Fibroblast of mammary gland (primary cell): Measurements from ENCODE around the gene PAEP.

ENCODE experiments used
- DNase-seq: peaks from one replicate; pipeline ENCODE4 v3.0.0-alpha.2; 2010; ENCODE audit warnings: low read depth
- H3K4me3 ChIP-seq: 2 replicates; pipeline ENCODE4 v1.5.1; 2011; ENCODE audit warnings: low read depth, mild to moderate bottlenecking, low read length, moderate library complexity; ENCODE audit not compliant: control insufficient read depth
- CTCF ChIP-seq: conservative IDR thresholded peaks from 2 replicates; pipeline ENCODE4 v1.5.1; 2011; ENCODE audit warnings: low read depth, low read length, inconsistent platforms; ENCODE audit not compliant: control insufficient read depth, insufficient read depth

Gene PAEP

GRCh38 chr9:135605238-135605781 is 43.8 kb downstream of the PAEP start:
- TF ChIP-seq CTCF = no peak
- H3K4me3 ChIP-seq = no peak overlapping the region
- DNase-seq = no peak

- TF ChIP-seq CTCF = no peak
- DNase-seq = no peak
- H3K4me3 ChIP-seq = no peak overlapping the region
Measured at GRCh38 chr9:135606885-135607259, 45.3 kb downstream of the PAEP start.

DNA sequence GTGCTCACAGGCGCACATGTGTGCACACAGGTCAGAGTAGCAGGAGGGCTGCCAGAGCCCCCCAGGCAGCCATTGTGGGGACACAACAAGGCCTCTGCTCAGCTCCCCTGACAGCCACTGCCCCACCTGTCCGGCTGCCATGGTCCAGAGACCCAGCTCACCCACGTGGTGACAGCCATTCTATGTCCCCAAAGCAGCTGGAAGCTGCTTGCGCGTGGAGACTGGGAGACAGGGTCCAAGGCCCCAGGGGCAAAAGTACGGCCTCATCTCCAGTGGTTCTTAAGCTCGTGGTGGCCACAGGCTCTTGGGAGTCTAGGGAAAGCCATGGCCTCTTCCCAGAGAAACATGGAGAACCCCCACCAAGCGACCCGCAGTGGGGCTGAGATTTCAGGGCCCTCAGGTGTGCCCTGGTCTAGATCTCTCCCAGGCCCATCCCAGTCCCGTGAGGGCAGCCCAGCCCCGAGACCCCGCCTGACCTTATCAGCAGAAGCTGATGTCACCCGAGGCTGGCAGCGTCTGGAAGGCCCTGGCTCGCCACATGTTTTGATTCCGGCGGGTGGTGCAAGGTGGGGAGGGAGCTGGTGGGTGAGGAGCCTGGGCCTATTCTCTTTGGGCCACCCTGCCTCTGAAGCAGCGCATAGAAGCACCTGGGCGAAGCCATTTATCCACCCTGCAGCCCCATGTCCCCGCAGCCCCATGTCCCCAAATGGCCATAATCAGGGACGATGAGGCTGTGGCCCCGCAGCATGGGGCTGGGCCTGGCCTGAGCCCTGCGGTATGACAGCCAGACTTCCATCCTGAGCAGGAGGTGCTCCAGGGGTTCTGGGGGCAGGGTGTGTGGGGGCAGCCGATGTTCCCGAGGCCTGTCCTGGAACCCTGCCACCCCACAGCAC is 46.1 kb downstream of the PAEP start:
- H3K4me3 ChIP-seq = no peak overlapping the region
- TF ChIP-seq CTCF = no peak
- no peak for DNase-seq

DNA sequence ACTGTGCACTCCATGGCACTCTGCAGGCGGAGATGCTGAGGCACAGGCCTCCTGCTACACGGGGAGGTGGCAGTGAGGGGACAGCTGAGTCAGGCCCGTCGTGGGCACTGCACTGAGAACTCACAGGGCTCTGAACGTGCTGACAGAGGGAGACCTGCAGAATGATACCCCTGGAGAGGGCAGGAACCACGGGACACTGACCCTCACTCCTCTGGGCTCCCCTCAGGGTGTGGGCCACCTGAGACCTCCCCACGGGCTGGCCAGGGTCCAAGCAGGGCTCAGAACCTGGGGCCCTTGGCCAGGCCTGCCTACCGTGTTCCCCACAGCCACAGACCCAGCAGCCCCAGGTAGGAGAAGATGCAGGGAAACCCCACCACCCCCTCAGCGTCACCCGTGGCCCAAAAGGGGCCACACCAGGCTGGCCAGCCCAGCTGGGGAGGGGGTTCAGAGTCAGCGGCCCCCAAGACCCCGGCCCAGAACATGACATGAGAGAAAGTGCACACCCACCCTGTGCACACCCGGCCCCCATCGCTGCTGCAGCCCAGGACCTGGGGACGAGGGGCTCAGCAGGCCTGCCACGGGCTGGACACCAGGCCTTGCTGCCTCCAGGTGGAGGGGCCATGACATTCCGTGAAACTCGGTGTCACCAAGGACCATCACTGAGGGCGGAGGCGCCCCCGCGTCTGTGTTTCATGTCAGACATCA is 46.9 kb downstream of the PAEP start:
- DNase-seq = no peak
- TF ChIP-seq CTCF = no peak
- H3K4me3 ChIP-seq = no peak overlapping the region

DNA sequence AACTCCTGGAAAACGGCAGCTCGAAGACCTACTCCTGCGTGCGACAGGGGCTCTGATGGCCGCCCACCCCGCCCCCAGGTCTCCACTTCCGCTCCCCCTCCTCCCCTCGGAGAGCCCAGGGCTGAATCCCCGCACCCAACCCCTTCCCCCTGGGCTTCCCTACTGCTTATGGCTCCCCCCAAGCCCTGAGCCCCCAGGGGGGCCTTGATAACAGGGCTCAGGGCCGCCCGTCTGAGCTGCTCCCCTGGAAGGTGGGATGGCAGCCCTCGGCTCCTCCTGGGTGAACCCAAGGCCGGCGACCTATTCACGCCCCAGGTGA is 47.4 kb downstream of the PAEP start:
- no peak for TF ChIP-seq CTCF
- no peak for DNase-seq

DNA sequence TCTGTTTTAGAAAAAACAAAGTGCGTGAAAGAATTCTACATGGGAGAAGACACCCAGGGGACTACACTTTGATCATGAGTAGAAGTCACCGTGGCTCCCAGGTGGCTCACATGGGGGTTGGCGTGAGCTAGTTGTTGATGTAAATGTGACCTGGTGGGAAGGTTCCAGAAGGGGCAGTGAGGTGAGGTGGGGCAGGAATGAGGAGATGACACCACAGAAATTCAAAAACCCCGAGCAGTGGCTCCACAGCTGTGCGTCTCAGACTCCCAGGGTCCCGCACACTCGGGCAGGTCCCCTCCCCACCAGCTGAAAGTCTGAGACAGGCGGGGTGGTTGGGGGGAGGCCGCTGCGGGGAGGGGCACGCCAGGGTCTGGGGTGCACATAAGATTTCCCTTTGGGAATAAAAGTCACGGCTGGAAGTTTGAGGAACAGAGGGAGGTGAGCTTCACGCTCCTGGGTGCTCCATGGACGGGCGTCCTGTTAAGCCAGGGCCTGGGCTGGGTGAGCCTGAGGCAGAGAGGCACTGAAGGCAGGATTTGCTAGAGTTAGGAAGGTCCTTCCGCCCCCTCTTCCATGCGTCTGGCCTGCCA is 47.9 kb downstream of the PAEP start:
- no peak overlapping the region for H3K4me3 ChIP-seq
- TF ChIP-seq CTCF = no peak
- DNase-seq = no peak

More for the DNA sequence above, 47.4 kb downstream of the PAEP start:
- H3K4me3 ChIP-seq = no peak overlapping the region
